HG03108 (cell line): Measurements from ENCODE around the gene TSHZ1.
"Not testable (repeated sequence)": the region's sequence is repeated elsewhere in the genome, so short reads cannot be mapped to it uniquely, and the experiment has no call there.

ENCODE experiments used
- ATAC-seq: cut with Tn5 transposase; IDR thresholded peaks from one replicate; pipeline ENCODE4 v1.9.1; 2021; ENCODE audit warnings: moderate library complexity; ENCODE audit not compliant: unreplicated experiment

Gene TSHZ1

DNA sequence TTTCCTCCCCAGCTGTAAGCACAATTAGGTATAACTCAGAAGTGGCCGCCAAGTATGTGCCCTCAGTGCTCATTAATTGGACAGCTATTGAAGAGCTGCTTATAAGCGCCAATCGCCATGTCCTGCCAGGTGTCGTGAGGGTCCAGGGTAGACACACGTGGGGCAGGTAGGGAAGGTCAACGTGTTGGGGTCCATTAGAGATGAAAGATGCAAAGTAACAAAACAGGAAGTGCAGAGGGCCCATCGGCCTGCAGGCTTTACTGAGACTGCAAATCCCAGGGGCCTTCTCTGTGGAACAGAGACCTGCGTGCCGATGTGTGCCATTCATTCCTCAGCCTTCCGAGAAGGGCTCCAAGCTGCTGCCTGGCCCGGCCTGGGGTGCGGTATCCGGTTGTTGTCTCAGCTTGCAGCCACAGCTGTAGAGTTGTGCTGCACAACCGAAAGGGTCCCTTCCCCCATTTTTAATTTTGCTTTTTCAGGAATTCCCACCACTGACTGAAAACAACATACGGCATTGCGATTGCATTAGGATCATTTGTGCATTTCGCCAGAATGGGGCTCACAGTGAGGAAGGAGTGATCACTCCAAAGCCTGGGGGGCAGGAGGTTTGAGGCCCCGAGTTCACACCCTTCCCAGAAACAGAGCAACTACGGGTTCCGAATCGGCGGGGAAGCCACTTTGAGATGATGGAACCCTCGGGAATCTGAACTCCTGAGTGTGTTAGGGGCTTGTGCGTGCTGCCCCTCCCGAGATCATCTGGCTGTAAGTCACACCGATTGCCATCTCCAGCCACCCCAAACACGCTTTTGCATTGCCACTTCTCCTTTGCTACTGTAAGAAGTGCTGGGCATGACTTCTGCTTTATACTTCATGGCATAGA is 94.3 kb downstream of the TSHZ1 start:
- no peak for ATAC-seq

DNA sequence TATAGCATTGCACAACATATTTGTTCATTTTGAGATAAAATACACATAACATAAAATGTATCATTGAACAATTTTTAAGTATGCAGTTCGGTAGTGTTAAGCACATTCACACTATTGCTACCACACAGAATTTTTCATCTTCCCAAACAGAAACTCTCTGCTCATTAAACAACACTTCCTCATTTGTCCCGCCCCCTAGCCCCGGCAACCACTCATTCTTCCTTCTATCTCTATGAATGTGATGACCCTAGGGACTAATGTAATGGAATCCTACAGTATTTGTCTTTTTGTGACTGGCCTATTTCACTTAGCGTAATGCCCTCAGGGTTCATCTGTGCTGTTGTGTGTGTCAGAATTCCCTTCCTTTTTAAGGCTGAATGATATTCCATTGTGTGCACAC is 95.4 kb downstream of the TSHZ1 start:
- ATAC-seq: no peak

DNA sequence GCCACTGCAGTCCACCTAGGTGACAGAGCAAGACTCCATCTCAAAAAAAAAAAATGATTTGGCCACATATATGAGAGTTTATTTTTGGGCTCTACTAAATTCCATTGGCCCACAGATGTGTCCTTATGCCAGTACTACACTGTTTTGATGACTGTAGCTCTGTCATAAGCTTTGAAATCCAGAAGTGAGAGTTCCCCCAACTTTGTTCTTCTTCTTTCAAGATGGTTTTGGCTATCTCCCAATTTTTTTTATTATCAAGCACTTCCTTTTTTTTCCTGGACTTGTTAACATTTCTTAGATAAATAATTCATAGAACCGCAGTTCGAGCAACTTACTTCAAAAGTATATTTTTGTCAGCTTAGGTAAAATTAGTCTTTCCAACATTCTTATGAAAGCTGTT is 96.9 kb downstream of the TSHZ1 start:
- no peak for ATAC-seq

DNA sequence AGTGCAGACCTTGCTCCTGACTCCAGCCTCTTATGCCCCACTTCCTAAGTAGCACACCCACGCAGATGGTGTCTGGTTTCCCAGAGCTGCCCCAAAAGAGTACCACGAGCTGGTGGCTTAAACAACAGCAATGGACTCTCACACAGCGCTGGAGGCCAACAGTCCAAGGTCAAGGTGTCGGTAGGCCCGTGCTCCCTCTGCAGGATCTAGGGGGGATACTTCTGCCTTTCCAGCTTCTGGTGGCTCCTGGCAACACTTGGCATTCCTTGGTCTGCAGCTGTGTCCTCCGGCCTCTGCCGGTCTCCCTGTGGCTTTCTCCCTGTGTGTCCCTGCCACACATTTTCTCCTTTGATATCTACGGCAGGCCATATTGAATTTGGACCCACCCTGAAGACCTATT is 99.0 kb downstream of the TSHZ1 start:
- ATAC-seq: no peak

DNA sequence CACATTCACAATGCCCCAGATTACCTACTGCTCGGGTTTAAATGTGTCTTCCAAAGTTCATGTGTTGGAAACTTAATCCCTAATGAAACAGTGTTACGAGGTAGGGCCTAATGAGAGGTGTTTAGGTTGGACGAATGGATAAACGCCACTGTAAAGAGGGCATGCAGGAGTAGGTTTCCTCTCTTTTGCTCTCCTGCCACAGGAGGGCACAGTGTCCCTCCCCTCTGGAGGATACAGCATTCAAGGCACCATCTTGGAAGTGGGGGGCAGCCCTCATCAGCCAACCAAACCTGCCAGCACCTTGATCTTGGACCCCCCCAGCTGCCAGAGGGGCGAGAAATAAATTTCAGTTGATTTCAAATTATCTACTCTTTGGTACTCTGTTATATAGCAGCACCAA is 103.5 kb downstream of the TSHZ1 start:
- no peak for ATAC-seq

DNA sequence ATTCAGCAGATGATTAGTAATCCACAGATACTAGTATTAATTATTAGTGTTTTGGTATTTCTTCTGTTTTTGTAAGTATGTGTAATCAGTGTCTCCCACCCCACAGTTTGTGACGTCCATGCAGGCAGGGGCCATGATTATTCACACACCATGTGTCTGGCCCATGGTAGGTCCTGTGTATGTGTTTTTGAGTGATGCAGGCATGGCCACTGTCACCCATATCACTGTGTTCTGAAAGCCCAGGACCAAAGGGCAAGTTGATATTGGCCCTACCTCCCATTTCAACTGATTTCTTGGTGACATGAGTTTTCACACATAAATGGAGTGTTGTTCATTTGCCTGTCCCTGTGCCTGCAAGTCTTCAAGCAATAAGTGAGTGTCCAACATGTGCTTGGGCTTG is 104.0 kb downstream of the TSHZ1 start:
- no peak for ATAC-seq

DNA sequence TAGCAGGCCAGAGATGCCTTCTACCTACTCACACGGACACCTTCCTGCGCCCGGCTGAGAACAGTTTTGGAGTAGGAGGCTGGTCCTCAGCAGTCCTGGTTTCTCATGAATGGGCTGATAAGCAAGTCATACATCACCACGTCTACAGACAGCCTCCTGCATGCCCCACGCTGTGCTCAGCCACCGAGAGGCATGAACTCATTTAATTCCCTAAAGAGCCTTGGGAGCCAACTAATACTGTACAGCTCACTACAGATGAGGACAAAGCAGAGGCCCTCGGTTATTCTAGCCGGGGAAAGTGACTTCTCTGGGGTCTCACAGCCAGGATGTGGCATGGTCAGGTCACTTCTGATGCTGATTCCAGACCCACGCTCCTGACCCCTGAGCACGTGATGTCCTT is 105.6 kb downstream of the TSHZ1 start:
- ATAC-seq: no peak

DNA sequence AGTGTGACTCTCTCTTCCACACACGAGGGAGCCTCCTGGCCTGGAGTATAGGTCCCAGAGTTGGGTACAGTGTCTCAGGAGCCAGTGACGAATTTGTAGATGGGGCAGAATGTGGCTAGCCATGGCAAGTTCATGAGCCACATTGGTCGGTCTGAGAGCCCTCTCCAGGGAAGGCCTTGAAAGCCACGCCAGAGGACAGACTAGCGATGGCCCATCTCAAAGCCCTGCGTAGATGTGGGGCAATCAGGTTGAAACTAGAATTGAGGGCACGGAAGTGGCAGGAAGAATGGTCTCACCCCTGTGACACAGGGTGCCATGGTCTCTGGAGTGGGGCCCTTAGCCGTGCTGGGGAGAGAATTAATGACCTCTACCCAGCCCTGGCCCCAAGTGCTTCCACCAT is 106.2 kb downstream of the TSHZ1 start:
- ATAC-seq: no peak

DNA sequence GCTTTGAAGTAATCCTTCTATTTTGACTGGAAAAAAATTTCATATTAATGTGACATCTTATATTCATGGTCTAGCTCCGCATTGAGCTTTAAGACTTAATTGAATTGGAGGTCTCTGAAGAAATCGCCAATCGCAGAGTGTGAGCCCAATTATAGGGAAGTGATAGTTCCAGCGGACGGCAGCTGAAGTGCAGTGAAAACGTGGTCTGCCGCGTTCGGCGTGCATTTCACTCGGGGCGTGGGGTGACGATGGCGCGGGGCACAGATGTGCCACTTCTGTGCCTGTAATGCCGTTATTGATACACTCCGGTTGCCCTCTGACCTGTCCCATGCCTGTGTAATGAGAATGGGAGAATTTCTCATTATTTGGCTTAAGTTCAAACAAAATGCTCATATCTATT is 106.7 kb downstream of the TSHZ1 start:
- no peak for ATAC-seq

DNA sequence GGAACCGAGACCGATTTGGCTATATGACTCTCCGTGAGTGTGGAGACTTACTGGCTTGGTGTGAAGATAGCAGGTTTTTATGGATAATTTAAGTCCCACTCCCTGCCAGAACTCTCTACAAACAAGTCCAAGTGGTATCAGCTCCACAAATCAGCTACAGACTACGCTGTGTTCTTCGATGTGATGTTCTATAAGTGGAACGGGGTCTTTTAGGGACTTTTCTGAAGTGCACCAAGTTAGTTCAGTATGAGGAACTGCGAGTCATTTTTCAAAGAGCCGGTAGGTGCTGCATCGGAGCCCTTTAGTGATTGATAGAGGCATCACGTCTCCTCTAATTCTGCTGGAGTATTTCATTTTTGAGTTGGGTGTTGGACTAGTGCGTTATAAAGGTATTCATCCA is 107.1 kb downstream of the TSHZ1 start:
- ATAC-seq: no peak

DNA sequence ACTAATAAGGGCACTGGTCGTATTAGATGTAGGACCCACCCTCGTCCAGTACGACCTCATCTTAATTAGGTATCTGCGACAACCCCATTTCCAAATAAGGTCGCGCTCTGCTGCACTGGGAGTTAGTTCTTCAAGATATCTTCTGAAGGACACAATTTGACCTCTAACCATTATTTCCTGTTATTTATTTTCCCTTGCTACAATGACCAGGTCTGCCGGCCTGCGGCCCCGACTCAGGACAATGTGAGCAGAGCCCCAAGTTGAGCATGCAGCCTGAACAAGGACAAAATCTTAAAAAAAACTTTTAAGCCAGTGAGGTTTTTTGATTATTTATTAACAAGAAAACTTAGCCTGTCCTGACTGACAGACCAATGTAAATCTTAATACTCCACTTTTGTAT is 109.3 kb downstream of the TSHZ1 start:
- ATAC-seq: no peak

DNA sequence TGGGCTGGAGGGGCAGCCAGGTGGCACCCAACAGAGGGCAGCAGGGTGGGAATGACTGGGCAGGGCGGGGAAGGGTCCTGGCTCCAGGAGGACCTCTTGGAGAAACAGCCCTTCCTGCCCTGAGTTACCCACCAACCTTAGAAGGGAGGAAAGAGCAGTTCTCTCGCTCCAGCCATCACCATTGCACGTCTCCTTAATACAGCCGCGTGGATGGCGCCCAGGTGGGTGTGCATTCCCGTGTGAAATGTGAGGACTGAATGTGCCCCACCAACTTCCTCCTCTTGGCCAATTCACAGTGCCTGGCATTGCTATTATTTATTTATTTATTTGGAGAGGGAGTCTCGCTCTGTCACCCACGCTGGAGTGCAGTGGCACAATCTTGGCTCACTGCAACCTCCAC is 109.9 kb downstream of the TSHZ1 start:
- no peak for ATAC-seq

DNA sequence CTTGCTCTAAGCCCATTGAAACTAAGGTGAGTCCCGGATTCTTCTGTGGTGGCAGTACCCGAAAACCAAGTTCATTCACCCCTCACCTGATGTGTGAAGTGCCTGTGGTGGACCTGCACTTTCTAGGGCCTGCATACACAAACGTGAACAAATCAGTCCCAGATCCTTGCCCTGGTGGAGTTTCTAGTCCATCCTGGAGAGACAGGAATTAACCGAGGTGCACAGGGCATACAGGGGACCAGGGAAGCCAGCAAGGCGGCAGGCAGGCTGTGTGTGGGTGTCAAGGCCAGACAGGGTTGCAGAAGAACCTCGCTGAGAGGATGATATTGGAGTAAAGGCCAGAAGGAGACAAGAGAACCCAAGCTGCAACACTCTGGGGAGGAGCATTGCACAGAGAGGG is 110.8 kb downstream of the TSHZ1 start:
- ATAC-seq: no peak

DNA sequence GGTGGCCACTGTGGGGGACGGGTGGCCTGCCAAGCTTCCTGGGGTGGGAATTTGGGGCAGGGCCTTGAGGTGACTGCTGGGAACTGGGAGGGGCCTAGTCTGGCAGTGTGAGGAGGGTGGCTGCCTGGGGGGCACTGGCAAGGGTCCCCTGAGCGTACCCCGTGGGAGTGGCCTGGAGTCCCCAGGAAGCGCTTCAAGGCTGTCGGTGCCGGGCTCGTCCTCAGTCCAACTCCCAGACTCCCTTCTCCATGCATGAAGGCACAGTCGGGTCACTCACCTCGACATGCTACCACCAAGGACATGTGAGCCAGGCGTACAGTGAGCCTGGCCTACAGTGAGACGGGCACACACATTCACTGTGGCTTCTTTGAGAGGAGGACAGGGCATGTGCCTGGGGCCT is 111.6 kb downstream of the TSHZ1 start:
- no peak for ATAC-seq

DNA sequence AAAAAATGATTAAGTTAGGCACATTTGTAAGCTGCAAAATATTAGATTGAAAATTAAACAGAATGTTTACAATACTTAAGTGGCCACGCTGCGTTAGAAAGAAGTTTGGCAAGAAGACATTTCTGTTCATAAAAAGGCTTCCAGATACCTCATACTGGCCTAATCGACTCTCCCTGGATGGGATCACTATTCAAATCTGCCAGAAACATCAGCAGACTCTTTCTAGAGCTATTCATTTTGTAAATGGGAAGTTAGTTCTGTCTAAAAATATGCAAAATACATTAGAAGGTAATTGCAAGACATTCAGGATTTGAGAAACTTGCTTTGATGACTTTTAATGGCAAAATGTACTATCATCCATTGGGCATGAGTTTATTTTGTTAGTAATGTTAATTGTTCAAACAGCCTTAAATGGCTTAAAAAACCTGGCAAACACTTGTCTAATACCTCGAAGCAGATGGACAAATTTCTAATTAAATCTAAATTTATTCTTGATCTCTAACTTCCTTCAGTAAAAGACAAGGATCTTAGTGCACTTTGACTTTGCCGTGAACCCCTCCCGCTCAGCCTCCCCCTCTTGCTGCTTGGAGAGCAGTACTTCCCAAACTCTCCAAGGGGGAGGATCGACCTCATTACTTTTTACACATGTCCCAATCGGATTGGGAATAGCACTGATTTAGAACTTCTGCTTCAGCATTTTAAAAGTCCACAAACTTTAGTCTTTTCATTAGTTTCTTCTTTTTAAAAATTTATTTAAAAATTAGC is 113.4 kb downstream of the TSHZ1 start:
- no peak for ATAC-seq

DNA sequence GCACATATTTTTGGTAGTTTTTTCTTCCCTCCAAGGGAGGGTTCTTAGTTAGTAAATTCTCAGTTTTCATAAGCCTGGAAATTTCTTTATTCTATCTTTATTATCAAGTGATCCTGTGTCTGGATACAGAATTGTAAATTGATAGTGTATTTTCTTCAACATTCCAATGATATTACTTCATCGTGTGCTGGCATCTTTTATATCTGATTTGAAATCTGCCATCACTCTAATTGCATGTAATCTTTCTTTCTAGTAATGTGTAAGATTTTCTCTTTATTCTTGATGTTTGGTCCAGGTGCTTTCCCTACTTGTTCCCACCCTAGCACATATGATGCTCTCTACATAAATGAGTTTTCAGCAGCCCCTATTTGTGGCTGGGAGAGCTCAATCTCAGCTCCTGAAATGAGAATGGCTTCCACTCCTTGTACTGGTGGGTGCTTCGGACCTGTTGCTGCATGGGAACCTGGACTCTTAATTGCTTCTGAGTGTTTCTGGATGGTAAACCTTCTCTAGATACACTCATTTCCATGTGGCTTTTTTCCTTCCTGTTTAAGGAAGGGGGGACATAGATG is 114.2 kb downstream of the TSHZ1 start:
- ATAC-seq: no peak

DNA sequence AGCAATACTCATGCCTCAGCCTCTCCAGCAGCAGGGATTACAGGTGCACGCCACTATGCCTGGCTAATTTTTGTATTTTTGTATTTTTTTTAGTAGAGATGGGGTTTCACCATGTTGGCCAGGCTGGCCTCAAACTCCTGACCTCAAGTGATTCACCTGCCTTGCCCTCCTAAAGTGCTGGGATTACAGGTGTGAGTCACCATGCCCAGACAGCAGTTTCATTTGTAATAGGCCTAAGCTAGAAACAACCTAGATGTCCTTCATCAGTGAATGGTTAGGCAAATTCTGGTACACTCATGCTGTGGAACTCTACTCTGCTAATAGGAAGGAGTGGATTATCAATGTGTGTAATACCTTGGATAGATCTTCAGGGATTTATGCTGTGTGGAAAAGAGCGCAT is 119.2 kb downstream of the TSHZ1 start:
- ATAC-seq: not testable (repeated sequence)

DNA sequence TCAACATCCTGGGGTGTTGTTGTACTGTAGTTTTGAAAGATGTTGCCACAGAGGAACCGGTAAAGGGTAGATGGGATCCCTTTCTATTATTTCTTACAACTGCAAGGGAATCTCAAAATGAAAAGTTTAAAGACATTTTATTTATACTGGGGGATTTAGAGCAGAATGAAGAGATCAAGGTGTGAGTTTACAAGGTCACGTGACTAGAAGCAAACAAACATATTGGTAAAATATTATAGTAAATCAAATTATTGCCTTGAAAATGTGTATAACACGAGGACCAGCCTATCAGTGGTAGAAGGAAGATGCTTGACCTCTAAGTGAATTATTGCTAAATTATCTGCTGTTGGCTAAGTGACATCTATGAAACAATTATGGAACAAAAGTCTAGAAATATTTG is 119.7 kb downstream of the TSHZ1 start:
- no peak for ATAC-seq

DNA sequence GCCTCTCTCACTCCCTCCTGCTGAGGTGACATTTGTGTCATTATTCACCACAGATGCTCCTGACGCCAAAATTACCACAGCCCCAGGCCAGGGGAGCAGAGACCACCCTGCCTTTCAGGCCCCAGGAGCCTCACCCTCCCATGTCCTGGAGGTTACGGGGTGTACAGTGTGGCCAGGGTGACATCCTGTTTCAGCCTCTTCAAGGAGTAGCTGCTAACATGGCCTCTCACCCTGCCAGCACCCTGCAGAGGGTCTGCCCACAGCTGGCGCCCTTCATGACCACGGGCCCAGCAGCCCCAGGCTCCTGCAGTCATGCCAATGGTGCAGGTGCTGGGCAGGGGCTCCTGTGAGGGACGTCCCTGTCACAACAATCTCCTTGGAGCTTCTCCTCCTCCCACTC is 124.3 kb downstream of the TSHZ1 start:
- no peak for ATAC-seq

DNA sequence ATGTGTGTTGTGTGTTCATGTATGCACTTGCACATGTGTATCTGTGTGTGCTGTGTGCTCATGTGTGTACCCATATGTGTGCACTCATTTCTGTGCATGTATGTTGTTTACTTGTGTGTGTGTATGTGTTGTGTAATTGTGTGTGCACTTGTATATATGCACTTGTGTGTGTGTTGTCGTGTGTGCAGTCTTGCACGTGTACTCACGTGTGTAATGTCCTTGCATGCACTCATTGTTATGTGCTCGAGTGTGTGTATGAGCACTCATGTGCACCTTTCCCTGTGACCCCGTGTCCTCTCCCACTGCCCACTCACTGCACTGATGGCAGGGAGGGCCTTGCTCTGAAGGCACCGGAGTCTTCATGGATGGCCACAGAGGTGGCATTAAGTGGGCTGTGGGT is 124.9 kb downstream of the TSHZ1 start:
- ATAC-seq: no peak

DNA sequence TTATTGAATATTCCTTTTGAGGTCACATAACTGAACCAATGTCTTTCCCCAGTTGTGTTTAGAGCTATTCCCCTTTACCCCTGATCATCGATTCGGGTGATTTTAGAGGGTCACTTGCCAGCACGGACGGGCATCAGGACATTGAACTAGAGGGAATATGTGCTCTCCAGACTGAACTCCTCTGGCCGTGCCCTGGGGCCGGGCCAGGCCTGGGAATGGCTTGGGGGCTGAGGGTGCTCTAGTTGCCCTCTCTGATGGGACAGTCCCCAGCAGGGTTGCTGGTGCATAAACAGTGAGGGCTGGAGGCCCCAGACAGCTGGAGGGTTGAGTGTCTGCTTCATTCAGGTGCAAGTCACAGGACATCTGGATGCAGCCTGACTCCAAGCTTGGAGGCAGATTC is 126.2 kb downstream of the TSHZ1 start:
- no peak for ATAC-seq

DNA sequence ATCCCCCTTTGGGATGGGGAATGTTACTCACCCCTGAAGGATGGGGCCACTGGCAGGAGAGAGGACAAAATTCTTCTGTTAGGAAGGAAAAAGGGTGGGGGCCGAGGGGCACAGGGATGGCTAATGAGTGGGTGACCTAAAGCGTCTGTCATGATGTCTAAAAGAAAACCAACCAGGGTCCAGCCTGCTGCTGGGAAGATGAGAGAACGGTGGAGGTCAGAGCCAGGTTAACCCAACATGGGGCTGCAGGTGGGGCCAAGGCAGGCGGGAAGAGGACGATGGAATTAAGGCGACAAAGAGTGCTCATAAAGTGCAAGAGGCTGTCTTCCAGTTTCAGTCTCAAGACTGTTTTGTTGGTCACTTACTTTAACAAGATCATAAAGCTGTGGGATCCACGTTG is 126.8 kb downstream of the TSHZ1 start:
- ATAC-seq: no peak
